HCT116 (cell line): ENCODE data around the gene VHLL. TPM values are rescaled to one million over a fixed set of nuclear protein-coding genes. Genes with fewer than 3 reads are reported as not detected.

ENCODE experiments used
- ATAC-seq: fragments of 200-7000 bp; cut with Tn5 transposase; 2 replicates; pipeline ENCODE4 v1.9.1; 2020; ENCODE audit warnings: mild to moderate bottlenecking, moderate library complexity
- BruUV-seq: library from RNA; stranded (reverse); fragments of 400-500 nt; replicated peaks from 2 replicates; lab custom pipeline; 2021; lab: Mats Ljungman, UMichigan
- CTCF ChIA-PET: fragments of 300-600 bp; sonication (Branson Sonifier 250); formaldehyde crosslinking; loops from one replicate; lab custom pipeline; 2021; ENCODE audit warnings: antibody characterized with exemption; lab: Charles Lee
- POLR2A ChIA-PET: fragments of 300-600, 350-600 bp; sonication (Branson Sonifier 250); formaldehyde crosslinking; loops from one replicate; lab custom pipeline; 2021; ENCODE audit warnings: antibody characterized with exemption; lab: Charles Lee
- RAD21 ChIA-PET, 2 experiments: fragments of 300-600 bp; sonication (Branson Sonifier 250); formaldehyde crosslinking; loops; one replicate each; lab custom pipeline; 2023; ENCODE audit warnings: low total read pairs in 2 of 2; ENCODE audit not compliant: uncharacterized antibody in 2 of 2, unreplicated experiment in 2 of 2, low non-redundant PET in 1 of 2; lab: Charles Lee
- DNase-seq: peaks from one replicate; pipeline ENCODE4 v3.0.0-alpha.2; 2010; ENCODE audit warnings: low read depth, low spot score
- H2AFZ ChIP-seq: fragments of 200-600 bp; shearing (Covaris generic), sonication (generic); 2 replicates; pipeline ENCODE4 v1.6.1; 2017; ENCODE audit warnings: low read depth, mixed run types, mixed read lengths, antibody characterized with exemption, low read length; ENCODE audit not compliant: poor library complexity, severe bottlenecking
- H3K27ac ChIP-seq: 2 replicates; pipeline ENCODE4 v1.5.1; 2012; ENCODE audit warnings: low read depth, low read length
- H3K27me3 ChIP-seq: fragments of 200-600 bp; sonication (generic); 2 replicates; pipeline ENCODE4 v1.6.1; 2016; ENCODE audit warnings: mixed run types, low read length, mixed read lengths; ENCODE audit not compliant: insufficient read depth
- H3K36me3 ChIP-seq, 2 experiments: fragments of 200-500 bp in 1 of 2; fragments of 200-600 bp in 1 of 2; sonication (Bioruptor generic) in 1 of 2; sonication (generic) in 1 of 2; 2 replicates each; pipeline versions ENCODE4 v1.5.1 to v1.6.1; 2014 to 2016; ENCODE audit warnings: low read length in 2 of 2, inconsistent platforms in 1 of 2, mixed read lengths in 1 of 2, mixed run types in 1 of 2; ENCODE audit not compliant: insufficient read depth in 2 of 2, control insufficient read depth in 1 of 2
- H3K4me1 ChIP-seq, 2 experiments: fragments of 200-600 bp in 1 of 2; sonication (generic) in 1 of 2; 2 replicates each; pipeline versions ENCODE4 v1.5.1 to v1.6.1; 2012 to 2017; ENCODE audit warnings: low read length in 2 of 2, inconsistent platforms in 1 of 2, mild to moderate bottlenecking in 1 of 2, mixed read lengths in 1 of 2, mixed run types in 1 of 2, moderate library complexity in 1 of 2; ENCODE audit not compliant: insufficient read depth in 2 of 2, control insufficient read depth in 1 of 2
- H3K4me2 ChIP-seq: fragments of 200-600 bp; sonication (generic); 2 replicates; pipeline ENCODE4 v1.6.1; 2017; ENCODE audit warnings: mixed run types, low read length, mixed read lengths
- H3K4me3 ChIP-seq, 2 experiments: fragments of 200-600 bp in 1 of 2; sonication (generic) in 1 of 2; replicated peaks in 1 of 2; 2 replicates each; pipeline ENCODE4 v1.5.1; 2011 to 2016; ENCODE audit warnings: low read length in 2 of 2, control low read depth in 1 of 2, low read depth in 1 of 2, mild to moderate bottlenecking in 1 of 2, mixed read lengths in 1 of 2, mixed run types in 1 of 2
- H3K79me2 ChIP-seq: fragments of 200-600 bp; sonication (generic); 2 replicates; pipeline ENCODE4 v1.6.1; 2017; ENCODE audit warnings: mild to moderate bottlenecking, mixed run types, low read length, moderate library complexity, mixed read lengths; ENCODE audit not compliant: insufficient read depth
- H3K9ac ChIP-seq: fragments of 200-600 bp; sonication (generic); 2 replicates; pipeline ENCODE4 v1.6.1; 2016; ENCODE audit warnings: low read length, mixed read lengths
- H3K9me2 ChIP-seq: fragments of 200-600 bp; sonication (generic), shearing (Covaris generic); 2 replicates; pipeline ENCODE4 v1.6.1; 2017; ENCODE audit warnings: mixed run types, mild to moderate bottlenecking, moderate library complexity; ENCODE audit not compliant: insufficient read depth
- H3K9me3 ChIP-seq, 2 experiments: fragments of 200-500 bp in 1 of 2; fragments of 200-600 bp in 1 of 2; sonication (Bioruptor generic) in 1 of 2; sonication (generic) in 1 of 2; 2 replicates each; pipeline ENCODE4 v1.6.1; 2014 to 2017; ENCODE audit warnings: low read length in 2 of 2, mixed read lengths in 2 of 2, inconsistent platforms in 1 of 2, low read depth in 1 of 2, mild to moderate bottlenecking in 1 of 2, mixed run types in 1 of 2, moderate library complexity in 1 of 2; ENCODE audit not compliant: control insufficient read depth in 1 of 2, insufficient read depth in 1 of 2
- H4K20me1 ChIP-seq: fragments of 200-600 bp; sonication (generic), shearing (Covaris generic); 2 replicates; pipeline ENCODE4 v1.6.1; 2017; ENCODE audit warnings: mixed run types, mild to moderate bottlenecking, moderate library complexity; ENCODE audit not compliant: insufficient read depth
- CEBPB ChIP-seq: IDR thresholded peaks from 2 replicates; pipeline ENCODE4 v1.6.1; 2012; ENCODE audit warnings: low read depth
- ELF1 ChIP-seq: IDR thresholded peaks from 2 replicates; pipeline ENCODE4 v1.6.1; 2012; ENCODE audit warnings: low read depth, borderline replicate concordance
- EZH2 ChIP-seq: fragments of 200-600 bp; sonication (generic); IDR thresholded peaks from 2 replicates; pipeline ENCODE4 v1.6.1; 2017; ENCODE audit warnings: antibody characterized with exemption, mixed run types
- EZH2phosphoT487 ChIP-seq: fragments of 200-600 bp; IDR thresholded peaks from 2 replicates; pipeline ENCODE4 v1.6.1; 2018; ENCODE audit warnings: antibody characterized with exemption, borderline replicate concordance
- POLR2A ChIP-seq: IDR thresholded peaks from 2 replicates; pipeline ENCODE4 v1.7.0; 2011; ENCODE audit warnings: borderline replicate concordance; ENCODE audit not compliant: insufficient read depth, insufficient read length; ENCODE audit errors: extremely low read depth
- POLR2AphosphoS5 ChIP-seq: IDR thresholded peaks from 2 replicates; pipeline ENCODE4 v1.6.1; 2011; ENCODE audit warnings: mild to moderate bottlenecking, low read depth, low read length, moderate library complexity
- RAD21 ChIP-seq: IDR thresholded peaks from 2 replicates; pipeline ENCODE4 v1.6.1; 2012; ENCODE audit warnings: low read depth, mild to moderate bottlenecking
- SIN3A ChIP-seq: IDR thresholded peaks from 2 replicates; pipeline ENCODE4 v1.6.1; 2012; ENCODE audit warnings: low read depth
- SRF ChIP-seq: IDR thresholded peaks from 2 replicates; pipeline ENCODE4 v1.6.1; 2012; ENCODE audit warnings: low read depth
- TCF7L2 ChIP-seq: IDR thresholded peaks from 2 replicates; pipeline ENCODE4 v1.7.0; 2011; ENCODE audit warnings: borderline replicate concordance, inconsistent platforms; ENCODE audit not compliant: insufficient read depth, insufficient read length; ENCODE audit errors: extremely low read depth
- YY1 ChIP-seq: IDR thresholded peaks from 2 replicates; pipeline ENCODE4 v1.6.1; 2011; ENCODE audit warnings: low read length, low read depth, moderate library complexity, mild to moderate bottlenecking; ENCODE audit not compliant: insufficient replicate concordance; ENCODE audit errors: extremely low read depth
- ZNF274 ChIP-seq: fragments of 200-500 bp; sonication (Bioruptor generic); IDR thresholded peaks from 2 replicates; pipeline ENCODE4 v1.6.1; 2014; ENCODE audit warnings: mild to moderate bottlenecking, low read depth, low read length, inconsistent platforms
- intact Hi-C: fragments of 100-400 bp; cut with micrococcal nuclease; formaldehyde crosslinking; loops from 2 replicates; pipeline ENCODE4 v1.10.0; 2022
- total RNA-seq: library from RNA; stranded (reverse); gene quantifications from one replicate; pipeline ENCODE4 v1.2.1, GENCODE V29; 2021; ENCODE audit not compliant: unreplicated experiment
- TF ChIP-seq, protein P1 (sequence below): IDR thresholded peaks from 2 replicates; pipeline ENCODE4 v1.6.1; 2012
- TF ChIP-seq, protein P2 (sequence below): IDR thresholded peaks from 2 replicates; pipeline ENCODE4 v1.6.1; 2011; ENCODE audit warnings: mild to moderate bottlenecking, low read length, moderate library complexity; ENCODE audit not compliant: insufficient replicate concordance; ENCODE audit errors: extremely low read depth

The VHLL gene
- total RNA-seq, 1 experiment from 2014 or later, result not detected

DNA sequence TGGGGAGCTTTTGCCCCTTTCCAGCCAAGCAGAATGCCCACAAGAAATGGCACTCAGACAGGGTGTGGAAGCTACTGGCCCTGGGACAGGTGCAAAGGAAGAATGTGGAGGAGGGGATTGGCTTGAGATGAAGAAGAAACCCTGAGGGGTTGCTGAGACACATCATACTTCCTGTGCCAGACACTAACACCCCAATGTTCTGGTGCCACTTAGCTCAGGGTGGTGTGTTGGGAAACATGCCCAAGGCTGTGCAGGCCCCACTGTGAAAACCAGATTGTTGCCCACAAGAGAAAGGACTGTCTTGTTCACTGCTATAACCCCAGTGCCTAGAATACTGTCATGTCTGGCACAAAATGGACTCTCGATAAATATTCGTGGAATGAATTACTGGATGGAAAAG, 41.4 kb downstream of the VHLL start:
- Histone ChIP-seq H3K9ac (no peak overlapping the region), H4K20me1 (no peaks in the 10 kb centered on the region), H3K27ac (no peak overlapping the region), H3K36me3 (peaks cover 66 to 68% of the 10 kb centered on the region in 2 experiments), H3K27me3 (no peaks in the 10 kb centered on the region), H3K79me2 (peaks cover 4% of the 10 kb centered on the region; the same call in 1 of the 2 replicates), H3K9me2 (no peaks in the 10 kb centered on the region), H2AFZ (no peak overlapping the region), H3K4me1 (peaks cover 0 to 5% of the 10 kb centered on the region in 2 experiments; a peak in 2 of 4 replicates), H3K4me2 (no peak overlapping the region), H3K9me3 (no peaks in the 10 kb centered on the region), H3K4me3 (no peak overlapping the region)
- no peak for TF ChIP-seq CEBPB
- no peak for TF ChIP-seq ELF1
- TF ChIP-seq POLR2AphosphoS5, result no peak
- TF ChIP-seq POLR2A, result no peak
- no peak for TF ChIP-seq RAD21
- no peak for TF ChIP-seq ZNF274
- TF ChIP-seq SIN3A, result no peak
- TF ChIP-seq, protein P1, sequence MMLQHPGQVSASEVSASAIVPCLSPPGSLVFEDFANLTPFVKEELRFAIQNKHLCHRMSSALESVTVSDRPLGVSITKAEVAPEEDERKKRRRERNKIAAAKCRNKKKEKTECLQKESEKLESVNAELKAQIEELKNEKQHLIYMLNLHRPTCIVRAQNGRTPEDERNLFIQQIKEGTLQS, result no peak
- DNase-seq (no peak), ATAC-seq (no peak)
- intact Hi-C loops, result no loop called here
- RAD21 ChIA-PET, result no interaction called here
- POLR2A ChIA-PET, result no interaction called here
- no TSS peak for BruUV-seq
- CTCF ChIA-PET, result no interaction called here

DNA sequence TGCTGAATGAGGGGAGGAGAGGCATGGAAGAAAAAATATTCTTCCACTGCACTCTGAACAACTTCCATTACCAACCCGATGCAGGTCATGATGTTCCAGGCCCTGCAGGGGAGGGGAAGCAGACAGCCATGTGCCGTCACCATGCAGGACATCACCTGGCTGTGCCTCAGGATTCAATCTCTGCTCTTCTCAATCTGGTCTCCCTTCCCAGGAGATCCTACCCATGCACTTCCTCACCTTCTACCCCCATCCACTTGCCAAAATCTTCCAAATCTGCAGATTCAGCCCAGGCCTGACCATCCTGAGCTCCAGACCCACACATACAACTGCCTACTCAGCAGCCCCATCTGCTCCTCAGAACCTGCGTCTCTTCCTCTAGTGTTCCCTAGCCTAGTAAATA, 45.5 kb downstream of the VHLL start:
- Histone ChIP-seq H3K79me2 (no peaks in the 10 kb centered on the region), H3K9me2 (no peaks in the 10 kb centered on the region), H3K27me3 (no peaks in the 10 kb centered on the region), H3K4me3 (no peak overlapping the region), H3K36me3 (peaks cover 62 to 68% of the 10 kb centered on the region in 2 experiments), H3K9ac (no peak overlapping the region), H2AFZ (no peak overlapping the region), H3K27ac (no peak overlapping the region), H3K9me3 (no peaks in the 10 kb centered on the region), H4K20me1 (peaks cover 3% of the 10 kb centered on the region; the same call in 1 of the 2 replicates)
- ChIA-PET CTCF (no interaction called here), RAD21 (no interaction called here), POLR2A (no interaction called here)
- ATAC-seq (no peak), DNase-seq (no peak)
- intact Hi-C loops, result no loop called here
- no TSS peak for BruUV-seq
- TF ChIP-seq YY1 (no peak), EZH2phosphoT487 (no peak), POLR2A (no peak), TCF7L2 (no peak), CEBPB (no peak), SRF (no peak), ZNF274 (no peak), SIN3A (no peak), POLR2AphosphoS5 (no peak), EZH2 (no peak)
- TF ChIP-seq, protein P2, sequence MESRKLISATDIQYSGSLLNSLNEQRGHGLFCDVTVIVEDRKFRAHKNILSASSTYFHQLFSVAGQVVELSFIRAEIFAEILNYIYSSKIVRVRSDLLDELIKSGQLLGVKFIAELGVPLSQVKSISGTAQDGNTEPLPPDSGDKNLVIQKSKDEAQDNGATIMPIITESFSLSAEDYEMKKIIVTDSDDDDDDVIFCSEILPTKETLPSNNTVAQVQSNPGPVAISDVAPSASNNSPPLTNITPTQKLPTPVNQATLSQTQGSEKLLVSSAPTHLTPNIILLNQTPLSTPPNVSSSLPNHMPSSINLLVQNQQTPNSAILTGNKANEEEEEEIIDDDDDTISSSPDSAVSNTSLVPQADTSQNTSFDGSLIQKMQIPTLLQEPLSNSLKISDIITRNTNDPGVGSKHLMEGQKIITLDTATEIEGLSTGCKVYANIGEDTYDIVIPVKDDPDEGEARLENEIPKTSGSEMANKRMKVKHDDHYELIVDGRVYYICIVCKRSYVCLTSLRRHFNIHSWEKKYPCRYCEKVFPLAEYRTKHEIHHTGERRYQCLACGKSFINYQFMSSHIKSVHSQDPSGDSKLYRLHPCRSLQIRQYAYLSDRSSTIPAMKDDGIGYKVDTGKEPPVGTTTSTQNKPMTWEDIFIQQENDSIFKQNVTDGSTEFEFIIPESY, result no peak
- TF ChIP-seq, all 23 proteins: peak for 0
- no peak overlapping the region for H3K4me2 ChIP-seq
- no peaks in the 10 kb centered on the region for H3K4me1 ChIP-seq
